ENCODE results near the gene TAF8. TPM values are rescaled to one million over a fixed set of nuclear protein-coding genes. Genes with fewer than 3 reads are reported as not detected.
A peak's percentile ranks its signal among the peaks of the same experiment; 100 is the strongest.

Gene TAF8
- total RNA-seq, 3 donors from 2014 or later = 15.7 to 25.4 (median 21.1) TPM

GRCh38 chr6:42133926-42134325, 83.6 kb downstream of the TAF8 start:
- H3K36me3 ChIP-seq = no peaks in the 10 kb centered on the region
- H3K4me3 ChIP-seq = no peak overlapping the region
- no peaks in the 10 kb centered on the region for H3K27me3 ChIP-seq
- TF ChIP-seq CTCF (IDR thresholded peaks at IDR 0.05) (no peak), POLR2A (IDR thresholded peaks at IDR 0.05) (no peak), POLR2AphosphoS5 (IDR thresholded peaks at IDR 0.05) (no peak)
- DNase-seq (ENCODE audit: low spot score in 2 of 2) = no peak
- peaks cover 0 to 6% of the 10 kb centered on the region in 2 donors for H3K4me1 ChIP-seq
- no peak overlapping the region for H3K27ac ChIP-seq
- intact Hi-C loops (cut with DNase I; ENCODE audit: low total_unique reads) = no loop called here
- H3K9me3 ChIP-seq = no peaks in the 10 kb centered on the region

GRCh38 chr6:42135161-42135560, 84.8 kb downstream of the TAF8 start:
- peaks cover 0 to 13% of the 10 kb centered on the region in 2 donors for H3K4me1 ChIP-seq
- H3K9me3 ChIP-seq = no peaks in the 10 kb centered on the region
- DNase-seq (ENCODE audit: low spot score in 2 of 2) = no peak
- no peak overlapping the region for H3K27ac ChIP-seq
- no peak for TF ChIP-seq POLR2A (IDR thresholded peaks at IDR 0.05)
- no peak for TF ChIP-seq POLR2AphosphoS5 (IDR thresholded peaks at IDR 0.05)
- TF ChIP-seq CTCF (IDR thresholded peaks at IDR 0.05) = no peak
- H3K36me3 ChIP-seq = no peaks in the 10 kb centered on the region
- intact Hi-C loops (cut with DNase I; ENCODE audit: low total_unique reads) = no loop called here
- H3K4me3 ChIP-seq = no peak overlapping the region
- H3K27me3 ChIP-seq = no peaks in the 10 kb centered on the region

- no peaks in the 10 kb centered on the region for H3K36me3 ChIP-seq
- H3K27me3 ChIP-seq = no peaks in the 10 kb centered on the region
- DNase-seq (ENCODE audit: low spot score in 2 of 2) = no peak
- H3K27ac ChIP-seq = peak overlapping the region in 1 of 2 donors; percentile 3
- intact Hi-C loops (cut with DNase I; ENCODE audit: low total_unique reads) = no loop called here
- no peak overlapping the region for H3K4me3 ChIP-seq
- peaks cover 0 to 19% of the 10 kb centered on the region in 2 donors for H3K4me1 ChIP-seq
- TF ChIP-seq POLR2A (IDR thresholded peaks at IDR 0.05) (no peak), POLR2AphosphoS5 (IDR thresholded peaks at IDR 0.05) (no peak), CTCF (IDR thresholded peaks at IDR 0.05) (no peak)
- no peaks in the 10 kb centered on the region for H3K9me3 ChIP-seq
Observed at GRCh38 chr6:42135722-42136121, 85.4 kb downstream of the TAF8 start.

- intact Hi-C loops (cut with DNase I; ENCODE audit: low total_unique reads) = no loop called here
- no peak for DNase-seq (ENCODE audit: low spot score in 2 of 2)
- Histone ChIP-seq H3K36me3 (no peaks in the 10 kb centered on the region), H3K4me1 (peaks cover 0 to 20% of the 10 kb centered on the region in 2 donors), H3K4me3 (peak overlapping the region in 1 of 3 donors; percentile 27), H3K27me3 (no peaks in the 10 kb centered on the region), H3K9me3 (no peaks in the 10 kb centered on the region), H3K27ac (peak overlapping the region; percentile 79 to 86)
- TF ChIP-seq CTCF (IDR thresholded peaks at IDR 0.05) (no peak), POLR2AphosphoS5 (IDR thresholded peaks at IDR 0.05) (no peak), POLR2A (IDR thresholded peaks at IDR 0.05) (no peak)
Observed at GRCh38 chr6:42136508-42137193, 86.3 kb downstream of the TAF8 start.

Other genes starting within 250 kb of the TAF8 start
- 1 to 10 TPM; 3.4 to 4.9 (median 4.7) TPM for gene USP49, start 155.1 kb upstream of the TAF8 start, total RNA-seq
- gene MED20, start 129.4 kb upstream of the TAF8 start, total RNA-seq = 10 to 100 TPM in 1 of 3 donors, 1 to 10 TPM in 2; 9.8 to 16.5 (median 9.8) TPM
- gene BYSL, start 129.0 kb upstream of the TAF8 start, total RNA-seq = 1 to 10 TPM; 7.7 to 8.8 (median 8.6) TPM
- 100 to 1,000 TPM; 115 to 297 (median 148) TPM for gene CCND3, start 108.7 kb upstream of the TAF8 start, total RNA-seq
- gene C6orf132, start 92.1 kb downstream of the TAF8 start, total RNA-seq = 10 to 100 TPM in 2 of 3 donors, 1 to 10 TPM in 1; 4.2 to 20.2 (median 10.2) TPM
- not detected for gene GUCA1A, start 122.8 kb downstream of the TAF8 start, total RNA-seq
- gene GUCA1B, start 144.4 kb downstream of the TAF8 start, total RNA-seq = 1 to 10 TPM; 1.1 to 2.9 (median 1.5) TPM
- gene MRPS10, start 167.3 kb downstream of the TAF8 start, total RNA-seq = 10 to 100 TPM; 25.6 to 37.0 (median 33.4) TPM